Activated T-helper 9 cell treated with anti-CD3 and anti-CD28 coated beads, Interleukin-2, amount 50 U/mL, for 16 hours (primary cell): ENCODE data around the gene SCUBE1.

Experiments
- DNase-seq: peaks from one replicate; pipeline ENCODE4 v3.0.0-alpha.2; 2020; ENCODE audit warnings: low read depth

SCUBE1 gene

GRCh38 chr22:43326331-43327156 is 16.6 kb downstream of the SCUBE1 start:
- no peak for DNase-seq

GRCh38 chr22:43325176-43325575 is 18.0 kb downstream of the SCUBE1 start:
- no peak for DNase-seq

GRCh38 chr22:43320943-43321900 is 21.9 kb downstream of the SCUBE1 start:
- DNase-seq: no peak

GRCh38 chr22:43319661-43320486 is 23.3 kb downstream of the SCUBE1 start:
- no peak for DNase-seq

DNA sequence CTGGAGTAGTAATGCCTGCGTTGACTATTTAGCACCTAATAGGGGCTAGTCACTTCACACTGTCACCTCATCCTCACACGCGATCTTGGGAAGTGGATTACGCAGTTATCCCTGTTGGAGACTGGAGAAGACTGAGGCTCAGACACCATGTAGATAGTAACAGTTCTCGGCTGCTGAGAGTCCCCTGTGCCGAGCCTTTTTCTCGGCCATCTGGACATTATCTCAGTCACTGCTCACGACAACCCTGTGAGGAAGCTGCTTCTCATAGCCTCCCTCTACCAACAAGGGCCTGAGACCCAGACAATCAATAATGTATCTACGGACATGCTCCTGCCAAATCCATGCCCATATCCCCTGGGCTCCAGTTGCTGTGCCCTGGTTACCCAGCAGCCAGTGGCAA is 25.9 kb downstream of the SCUBE1 start:
- no peak for DNase-seq

- DNase-seq: no peak
These were observed 27.4 kb downstream of the SCUBE1 start for GRCh38 chr22:43315687-43316217.

DNA sequence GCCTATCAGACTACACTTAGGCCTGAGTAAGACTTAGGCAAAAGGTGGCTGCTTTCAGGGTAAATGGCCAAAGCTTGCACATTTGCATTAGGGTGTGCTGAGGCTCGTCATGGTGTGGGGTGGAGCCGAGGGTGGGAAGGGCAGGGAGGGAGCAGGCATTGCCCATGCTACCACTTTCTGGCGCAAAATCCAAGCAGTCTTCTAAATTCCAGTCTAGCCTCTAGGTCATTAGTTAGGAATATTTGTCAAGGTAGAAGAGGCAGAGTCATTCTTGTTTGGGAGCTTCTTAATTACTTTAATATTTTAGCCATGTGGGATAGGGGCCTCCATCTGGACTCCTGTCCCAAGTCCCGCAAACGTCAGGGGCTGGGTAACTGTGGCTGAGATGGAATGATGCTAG is 28.6 kb downstream of the SCUBE1 start:
- no peak for DNase-seq

DNA sequence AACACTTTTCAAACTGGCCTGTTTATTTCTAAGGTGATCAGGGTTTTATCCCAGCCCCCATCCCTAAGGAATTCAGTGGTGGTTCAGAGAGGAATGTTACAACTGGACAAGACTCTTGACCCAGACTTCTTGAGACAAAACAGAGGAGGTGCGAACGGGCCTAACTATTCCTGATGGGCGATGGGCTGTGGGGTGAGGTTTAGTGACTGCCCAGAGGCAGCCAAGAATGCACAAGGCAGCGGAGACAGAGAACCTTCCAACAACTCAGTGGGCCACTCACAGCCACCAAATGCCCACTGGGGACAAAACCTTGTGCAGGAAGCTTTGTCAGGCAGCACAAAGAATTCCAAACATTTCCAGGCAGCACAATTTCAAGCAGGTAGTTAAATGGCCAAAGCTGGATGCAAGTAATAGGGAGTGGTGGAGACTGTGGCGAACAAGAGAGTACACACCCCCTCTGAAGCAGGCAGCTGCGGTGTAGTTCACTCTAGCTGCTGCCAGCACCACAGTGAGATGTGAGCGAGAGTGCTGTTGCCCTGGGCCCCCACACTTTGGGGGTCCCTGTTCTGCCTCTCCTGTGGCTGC is 29.2 kb downstream of the SCUBE1 start:
- no peak for DNase-seq

DNA sequence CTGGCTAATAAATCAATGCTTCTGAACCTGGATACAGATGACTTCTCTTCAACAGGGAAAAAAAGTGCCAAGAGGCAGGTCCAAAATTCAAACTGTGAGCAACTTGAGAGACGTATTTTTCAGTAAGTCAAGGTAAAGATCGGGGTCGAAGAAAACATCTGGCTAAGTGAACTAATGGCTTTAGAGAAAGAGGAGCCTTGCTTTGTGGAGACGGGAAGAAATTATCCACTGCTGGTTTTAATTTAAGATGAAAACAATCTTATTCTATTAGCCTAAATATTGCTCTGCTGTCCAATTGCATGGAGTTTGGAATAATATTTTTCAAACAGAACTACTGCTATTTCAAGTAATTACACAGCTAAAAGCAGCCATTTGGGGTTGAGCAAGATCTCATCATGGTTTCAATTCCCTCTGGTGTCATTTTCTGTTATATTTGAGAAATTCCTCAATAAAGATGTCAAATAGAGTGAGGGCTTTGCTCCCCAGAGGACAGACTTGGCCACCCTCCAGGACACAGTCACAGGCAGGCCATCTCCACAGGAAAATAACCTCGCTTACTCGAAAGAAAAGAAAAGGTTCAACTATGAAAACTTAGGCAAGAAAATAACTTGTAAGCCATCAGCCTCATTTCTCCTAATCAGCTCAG is 29.8 kb downstream of the SCUBE1 start:
- DNase-seq: no peak

DNA sequence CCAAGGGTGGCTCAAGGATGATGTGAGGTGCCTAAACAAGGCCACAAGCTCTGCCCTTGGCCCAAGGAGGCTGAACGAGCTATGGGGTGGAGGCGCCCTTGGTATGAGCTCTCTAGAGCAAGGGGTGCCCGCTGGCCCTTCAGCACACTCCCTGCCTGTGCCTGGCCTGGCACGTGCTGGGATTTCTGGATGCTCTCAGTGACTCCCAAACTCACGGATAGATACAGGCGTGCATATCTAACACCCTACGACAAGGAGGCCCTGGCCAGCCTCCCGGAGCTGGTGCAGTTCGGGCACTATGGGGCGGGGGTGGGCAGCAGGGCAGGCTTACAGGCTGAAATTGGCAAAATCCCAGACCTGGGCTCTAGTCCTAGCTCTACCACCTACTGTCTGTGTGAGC is 30.6 kb downstream of the SCUBE1 start:
- no peak for DNase-seq

DNA sequence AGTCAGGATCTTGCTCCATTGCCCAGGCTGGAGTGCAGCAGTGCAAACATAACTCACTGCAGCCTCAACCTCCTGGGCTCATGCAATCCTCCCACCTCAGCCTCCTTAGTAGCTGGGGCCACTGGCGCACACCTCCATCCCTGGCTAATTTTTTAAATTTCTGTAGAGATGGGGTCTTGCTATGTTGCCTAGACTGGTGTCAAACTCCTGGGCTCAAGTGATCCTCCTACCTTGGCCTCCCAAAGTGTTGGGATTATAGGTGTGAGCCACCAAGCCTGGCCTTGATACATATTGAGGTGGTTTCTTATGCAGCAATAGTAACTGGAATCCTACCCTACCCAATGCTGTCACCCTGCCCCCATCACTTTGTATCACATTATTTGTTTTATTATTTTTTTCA is 32.4 kb downstream of the SCUBE1 start:
- no peak for DNase-seq

DNA sequence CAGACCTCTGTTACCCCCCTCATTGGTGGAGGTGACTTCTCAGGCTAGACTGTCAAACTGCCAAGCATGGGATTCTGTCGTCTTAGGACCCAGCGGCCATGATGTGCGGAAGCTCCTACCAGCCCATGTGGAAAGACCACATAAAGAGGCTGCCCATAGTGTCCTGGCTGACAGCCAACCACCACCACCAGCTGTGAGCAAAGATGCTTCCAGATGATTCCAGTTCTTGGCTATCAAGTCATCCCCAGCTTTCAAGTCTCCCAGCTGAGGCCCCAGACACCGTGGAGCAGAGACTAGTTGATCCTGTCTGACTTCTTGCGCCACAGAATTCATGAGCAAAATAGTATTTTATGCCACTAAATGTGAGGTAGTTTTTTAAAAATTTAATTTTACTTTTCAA is 32.9 kb downstream of the SCUBE1 start:
- no peak for DNase-seq

- DNase-seq: no peak
These were observed 34.3 kb downstream of the SCUBE1 start for GRCh38 chr22:43308836-43309235.

DNA sequence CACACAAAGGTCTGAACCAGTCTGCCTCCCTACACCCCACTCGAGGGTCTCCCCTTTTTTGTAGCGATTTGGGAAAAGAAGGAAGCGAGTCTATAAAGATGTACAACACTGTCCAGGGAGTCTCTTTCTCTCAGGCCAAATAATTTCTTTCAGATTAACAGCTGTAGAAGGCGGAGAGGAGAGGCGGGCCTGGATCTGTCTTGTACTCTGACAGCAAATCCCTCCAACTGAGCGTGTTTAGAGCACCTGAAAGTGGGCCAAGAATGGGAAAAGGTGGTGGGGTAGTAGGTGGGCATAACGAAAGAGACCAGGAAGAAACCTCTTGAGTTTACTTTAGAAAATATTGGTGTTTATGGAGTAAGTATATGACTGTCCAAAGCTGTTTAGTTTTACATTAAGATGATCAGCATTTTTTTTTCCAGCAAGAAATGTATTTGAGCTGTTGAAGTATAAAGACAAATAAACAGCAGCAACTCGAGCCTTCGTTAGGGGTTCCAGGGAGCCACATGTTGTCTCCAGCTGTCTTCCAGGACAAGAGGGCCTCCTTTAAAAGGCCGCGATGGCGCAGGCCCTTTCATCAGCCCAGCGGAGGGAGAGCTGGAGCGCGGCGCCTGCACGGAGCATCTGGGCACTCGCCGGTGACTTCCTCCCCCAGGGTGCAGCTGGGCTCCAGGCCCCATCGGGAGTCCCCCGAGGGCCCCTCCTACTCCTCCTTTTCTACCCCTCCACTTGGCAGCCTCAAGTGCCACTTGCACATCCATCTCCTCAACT is 34.9 kb downstream of the SCUBE1 start:
- DNase-seq: no peak

- DNase-seq: no peak
These were observed 37.4 kb downstream of the SCUBE1 start for GRCh38 chr22:43305806-43306205.

DNA sequence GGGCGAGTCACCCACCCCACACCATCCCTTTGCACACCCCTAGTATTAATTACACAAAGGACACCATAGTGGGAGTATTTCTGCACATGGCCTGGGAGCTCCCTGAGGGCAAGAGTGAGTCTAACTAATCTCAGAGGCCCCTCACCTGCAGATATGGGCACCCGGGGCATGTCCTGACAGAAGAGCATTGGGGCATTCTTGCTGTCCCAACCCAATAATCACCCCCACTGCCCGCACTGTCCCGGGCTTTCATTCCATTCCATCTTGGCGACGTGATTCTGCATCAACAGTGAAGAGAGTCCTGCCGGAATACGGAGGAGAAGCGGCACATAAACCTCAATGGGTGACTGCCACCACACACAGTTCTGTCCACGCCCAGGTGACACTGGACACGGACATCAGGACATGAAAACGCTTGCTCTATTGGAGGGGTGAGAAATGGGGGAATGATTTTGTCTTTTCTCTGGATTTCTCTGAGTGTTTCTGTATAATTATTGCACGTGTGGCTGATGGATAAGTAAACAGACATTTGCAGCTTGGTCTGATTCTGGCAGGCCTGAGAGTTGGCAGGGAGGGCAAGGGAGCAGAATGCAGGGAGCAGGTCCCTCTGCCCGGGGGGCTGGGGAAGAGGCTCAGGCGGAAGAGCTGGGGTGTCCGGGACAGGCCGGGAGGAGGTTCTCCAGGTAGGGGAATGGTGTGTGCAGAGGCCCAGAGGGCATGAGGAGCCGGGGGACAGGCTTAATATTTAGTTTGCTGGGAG is 38.2 kb downstream of the SCUBE1 start:
- DNase-seq: no peak

DNA sequence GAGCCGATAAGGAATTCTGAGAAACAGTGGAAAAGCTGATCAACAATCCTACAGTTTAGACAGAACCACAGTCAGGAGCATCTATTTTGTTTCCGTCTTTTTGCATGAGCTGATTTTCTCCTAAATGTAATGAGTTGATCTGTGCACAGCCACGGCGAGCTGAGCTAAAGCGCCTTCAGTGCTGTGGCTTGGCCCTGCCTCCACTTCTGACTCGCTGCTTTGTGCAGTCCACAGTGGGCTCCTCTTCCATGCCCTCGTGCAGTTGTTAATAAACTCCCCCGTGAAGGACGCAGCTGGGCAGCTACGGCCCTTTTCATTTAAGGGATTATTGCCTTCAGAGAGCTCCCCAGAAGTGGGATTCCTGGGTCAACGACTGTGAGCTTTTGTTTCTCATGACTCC is 39.4 kb downstream of the SCUBE1 start:
- DNase-seq: no peak

GRCh38 chr22:43303166-43303565 is 40.0 kb downstream of the SCUBE1 start:
- DNase-seq: no peak

DNA sequence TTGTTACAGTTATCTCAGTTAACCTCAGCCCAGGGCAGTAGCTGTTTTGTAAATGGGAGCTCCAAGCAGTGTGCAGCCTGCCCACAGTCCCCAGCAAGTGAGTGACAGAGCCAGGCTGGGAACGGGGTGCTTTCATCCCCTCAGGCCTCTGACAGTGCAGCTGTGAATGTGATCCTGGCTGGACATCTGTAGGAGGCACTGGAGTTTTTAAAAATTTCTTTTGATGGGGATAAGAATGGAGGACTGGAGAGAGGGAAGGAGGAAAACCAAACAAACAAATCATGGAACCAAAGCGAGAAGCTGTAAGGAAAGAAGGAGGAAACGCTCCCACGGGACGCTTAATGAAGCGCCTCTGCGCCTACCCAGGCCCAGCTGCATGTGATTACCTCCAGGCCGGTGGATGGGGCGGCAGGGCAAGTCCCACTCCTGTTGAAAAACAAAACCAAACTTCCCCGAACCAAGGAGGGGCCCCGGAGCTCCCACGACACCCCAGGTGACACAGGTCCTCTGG is 40.6 kb downstream of the SCUBE1 start:
- DNase-seq: no peak
